ENCODE results near the gene CCDC141.

The CCDC141 gene

DNA sequence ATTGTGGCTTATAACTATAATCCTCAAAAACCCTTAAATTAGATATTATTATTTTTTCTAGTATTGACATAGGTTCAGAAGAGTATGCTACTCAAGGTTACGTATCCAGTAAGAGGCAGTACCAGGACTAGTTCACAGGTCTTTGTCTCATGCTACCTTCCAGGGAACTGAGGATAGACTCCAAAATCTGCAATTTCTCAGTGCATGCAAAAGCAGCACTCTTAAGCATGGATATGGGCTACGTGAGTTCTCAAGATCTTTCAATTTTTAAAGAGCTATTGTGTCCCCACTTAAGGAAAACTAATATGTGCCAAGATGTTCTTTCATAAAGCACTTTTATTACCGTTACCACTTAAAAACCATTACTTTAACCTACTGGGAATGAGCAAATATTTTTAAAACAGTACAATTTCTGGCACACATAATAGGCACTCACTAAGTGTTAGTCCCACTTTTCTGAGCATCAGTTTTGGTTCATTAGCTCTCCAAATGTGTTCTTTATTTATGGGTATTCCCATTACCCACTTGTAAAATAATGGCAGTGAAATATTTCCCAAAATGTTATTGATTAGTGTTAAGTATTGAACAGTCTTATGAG, 128.9 kb downstream of the CCDC141 start:
- no peaks in the 10 kb centered on the region for H3K9me2 ChIP-seq (replicated peaks; ENCODE audit: control insufficient read depth, low read length)
- H3K27ac ChIP-seq (ENCODE audit: low read depth, low read length): no peak overlapping the region
- no peaks in the 10 kb centered on the region for H3K27me3 ChIP-seq (ENCODE audit: control insufficient read depth, low read length)
- H3K4me2 ChIP-seq (ENCODE audit: low read length): no peak overlapping the region
- no peaks in the 10 kb centered on the region for H3K9me3 ChIP-seq (ENCODE audit: control insufficient read depth, insufficient read depth, low read length)
- H3K4me3 ChIP-seq (ENCODE audit: low read length): no peak overlapping the region
- no peaks in the 10 kb centered on the region for H3K4me1 ChIP-seq (ENCODE audit: control insufficient read depth, low read length)
- TF ChIP-seq, protein P1, sequence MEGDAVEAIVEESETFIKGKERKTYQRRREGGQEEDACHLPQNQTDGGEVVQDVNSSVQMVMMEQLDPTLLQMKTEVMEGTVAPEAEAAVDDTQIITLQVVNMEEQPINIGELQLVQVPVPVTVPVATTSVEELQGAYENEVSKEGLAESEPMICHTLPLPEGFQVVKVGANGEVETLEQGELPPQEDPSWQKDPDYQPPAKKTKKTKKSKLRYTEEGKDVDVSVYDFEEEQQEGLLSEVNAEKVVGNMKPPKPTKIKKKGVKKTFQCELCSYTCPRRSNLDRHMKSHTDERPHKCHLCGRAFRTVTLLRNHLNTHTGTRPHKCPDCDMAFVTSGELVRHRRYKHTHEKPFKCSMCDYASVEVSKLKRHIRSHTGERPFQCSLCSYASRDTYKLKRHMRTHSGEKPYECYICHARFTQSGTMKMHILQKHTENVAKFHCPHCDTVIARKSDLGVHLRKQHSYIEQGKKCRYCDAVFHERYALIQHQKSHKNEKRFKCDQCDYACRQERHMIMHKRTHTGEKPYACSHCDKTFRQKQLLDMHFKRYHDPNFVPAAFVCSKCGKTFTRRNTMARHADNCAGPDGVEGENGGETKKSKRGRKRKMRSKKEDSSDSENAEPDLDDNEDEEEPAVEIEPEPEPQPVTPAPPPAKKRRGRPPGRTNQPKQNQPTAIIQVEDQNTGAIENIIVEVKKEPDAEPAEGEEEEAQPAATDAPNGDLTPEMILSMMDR (IDR thresholded peaks at IDR 0.05; ENCODE audit: low read depth, low read length, poor library complexity, severe bottlenecking): no peak
- no peak for TF ChIP-seq EZH2phosphoT487 (IDR thresholded peaks at IDR 0.05; ENCODE audit: borderline replicate concordance, low read length)
- no peaks in the 10 kb centered on the region for H3K36me3 ChIP-seq (ENCODE audit: control insufficient read depth, low read length)
- no peaks in the 10 kb centered on the region for H4K20me1 ChIP-seq (ENCODE audit: control insufficient read depth, insufficient read depth, low read depth, low read length)
- no peaks in the 10 kb centered on the region for H3K79me2 ChIP-seq (ENCODE audit: control insufficient read depth, low read length)
- no peaks in the 10 kb centered on the region for H3F3A ChIP-seq (ENCODE audit: control insufficient read depth, insufficient read depth)

DNA sequence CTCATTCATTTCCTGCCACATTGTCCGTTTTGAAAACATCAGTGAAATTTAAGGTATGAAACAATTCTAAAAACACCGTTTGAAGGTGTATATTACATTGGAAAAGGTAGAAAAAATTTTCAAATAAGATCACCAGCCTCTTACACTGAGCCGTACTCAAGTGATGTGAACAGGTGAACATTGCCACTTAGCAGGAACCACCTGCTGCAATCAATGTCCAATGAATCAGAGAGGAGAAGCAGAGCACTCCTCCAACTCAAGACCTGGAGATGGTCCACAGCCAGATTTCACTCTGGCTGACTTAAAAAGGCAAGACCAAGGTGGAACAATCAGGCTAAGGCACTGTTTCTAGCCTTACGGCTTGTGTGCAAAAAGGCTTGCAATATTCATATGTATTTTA, 132.4 kb downstream of the CCDC141 start:
- Histone ChIP-seq H3K36me3 (ENCODE audit: control insufficient read depth, low read length) (no peaks in the 10 kb centered on the region), H3K4me1 (ENCODE audit: control insufficient read depth, low read length) (peaks cover 6% of the 10 kb centered on the region), H3K4me2 (ENCODE audit: low read length) (no peak overlapping the region), H3K9me3 (ENCODE audit: control insufficient read depth, insufficient read depth, low read length) (no peaks in the 10 kb centered on the region), H3K4me3 (ENCODE audit: low read length) (no peak overlapping the region), H3K9me2 (replicated peaks; ENCODE audit: control insufficient read depth, low read length) (no peaks in the 10 kb centered on the region), H3K27ac (ENCODE audit: low read depth, low read length) (no peak overlapping the region), H3K79me2 (ENCODE audit: control insufficient read depth, low read length) (no peaks in the 10 kb centered on the region), H3F3A (ENCODE audit: control insufficient read depth, insufficient read depth) (no peaks in the 10 kb centered on the region), H4K20me1 (ENCODE audit: control insufficient read depth, insufficient read depth, low read depth, low read length) (no peaks in the 10 kb centered on the region), H3K27me3 (ENCODE audit: control insufficient read depth, low read length) (no peaks in the 10 kb centered on the region)
- TF ChIP-seq, protein P1 (IDR thresholded peaks at IDR 0.05; ENCODE audit: low read depth, low read length, poor library complexity, severe bottlenecking): no peak
- no peak for TF ChIP-seq EZH2phosphoT487 (IDR thresholded peaks at IDR 0.05; ENCODE audit: borderline replicate concordance, low read length)

DNA sequence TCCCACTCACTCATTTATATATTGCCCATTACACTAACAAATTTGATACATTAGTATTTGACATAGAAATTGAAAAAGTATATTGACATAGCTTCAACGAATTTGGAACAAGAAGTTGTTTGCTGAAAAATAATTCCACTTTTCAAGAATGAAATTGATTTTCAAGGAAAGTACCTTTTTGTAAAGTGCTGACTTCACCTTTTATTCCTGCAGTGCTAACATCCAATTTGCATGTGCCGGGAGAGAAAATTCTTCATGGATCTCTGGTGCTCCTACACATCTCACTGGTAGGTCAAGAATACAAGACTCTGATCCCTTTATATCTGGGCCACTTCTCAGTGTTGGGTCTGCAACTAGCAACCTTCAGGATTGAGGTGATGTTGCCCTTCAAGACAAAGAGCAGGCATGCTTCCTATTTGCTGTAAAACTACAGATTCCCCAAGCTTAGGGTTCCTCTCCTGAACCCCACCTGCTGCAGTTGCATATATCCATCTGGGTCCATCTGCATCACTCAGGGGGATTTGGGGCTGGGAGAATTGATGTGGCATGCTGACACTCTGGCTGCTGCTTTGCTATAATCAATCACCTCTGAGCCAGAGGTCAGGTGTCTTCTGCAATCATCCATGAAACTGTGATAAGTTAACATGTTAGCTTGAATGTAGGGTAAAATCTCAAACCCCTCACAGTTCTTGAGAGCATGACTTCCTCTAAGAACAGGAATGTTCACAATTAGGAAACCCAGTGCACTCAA, 134.3 kb downstream of the CCDC141 start:
- H3K27me3 ChIP-seq (ENCODE audit: control insufficient read depth, low read length): no peaks in the 10 kb centered on the region
- H3K4me3 ChIP-seq (ENCODE audit: low read length): no peak overlapping the region
- H4K20me1 ChIP-seq (ENCODE audit: control insufficient read depth, insufficient read depth, low read depth, low read length): no peaks in the 10 kb centered on the region
- TF ChIP-seq, protein P1 (IDR thresholded peaks at IDR 0.05; ENCODE audit: low read depth, low read length, poor library complexity, severe bottlenecking): no peak
- no peak for TF ChIP-seq EZH2phosphoT487 (IDR thresholded peaks at IDR 0.05; ENCODE audit: borderline replicate concordance, low read length)
- no peak overlapping the region for H3K4me2 ChIP-seq (ENCODE audit: low read length)
- H3K4me1 ChIP-seq (ENCODE audit: control insufficient read depth, low read length): peaks cover 11% of the 10 kb centered on the region
- H3K9me3 ChIP-seq (ENCODE audit: control insufficient read depth, insufficient read depth, low read length): no peaks in the 10 kb centered on the region
- no peaks in the 10 kb centered on the region for H3K9me2 ChIP-seq (replicated peaks; ENCODE audit: control insufficient read depth, low read length)
- H3K36me3 ChIP-seq (ENCODE audit: control insufficient read depth, low read length): no peaks in the 10 kb centered on the region
- H3K27ac ChIP-seq (ENCODE audit: low read depth, low read length): no peak overlapping the region
- no peaks in the 10 kb centered on the region for H3K79me2 ChIP-seq (ENCODE audit: control insufficient read depth, low read length)
- H3F3A ChIP-seq (ENCODE audit: control insufficient read depth, insufficient read depth): no peaks in the 10 kb centered on the region
